ENCODE measurements around the gene AKAP8L.

AKAP8L gene

GRCh38 chr19:15437355-15438123 is 18.8 kb upstream of the AKAP8L start:
- Histone ChIP-seq H3K36me3 (ENCODE audit: insufficient read depth, low read length) (no peaks in the 10 kb centered on the region), H3K4me2 (ENCODE audit: low read length) (no peak overlapping the region), H3K27me3 (ENCODE audit: control insufficient read depth, insufficient read depth, low read length) (peaks cover 24% of the 10 kb centered on the region), H3K4me1 (ENCODE audit: control insufficient read depth, insufficient read depth, low read length) (no peaks in the 10 kb centered on the region), H3K9me3 (replicated peaks; ENCODE audit: low read length) (no peaks in the 10 kb centered on the region), H3K4me3 (ENCODE audit: low read length) (no peak overlapping the region), H3K9ac (ENCODE audit: low read depth, low read length) (no peak overlapping the region)

- Histone ChIP-seq H3K9me3 (replicated peaks; ENCODE audit: low read length) (no peaks in the 10 kb centered on the region), H3K4me1 (ENCODE audit: control insufficient read depth, insufficient read depth, low read length) (no peaks in the 10 kb centered on the region), H3K4me3 (ENCODE audit: low read length) (no peak overlapping the region), H3K27me3 (ENCODE audit: control insufficient read depth, insufficient read depth, low read length) (peaks cover 24% of the 10 kb centered on the region), H3K4me2 (ENCODE audit: low read length) (no peak overlapping the region), H3K9ac (ENCODE audit: low read depth, low read length) (no peak overlapping the region), H3K36me3 (ENCODE audit: insufficient read depth, low read length) (no peaks in the 10 kb centered on the region)
Observed at GRCh38 chr19:15436826-15437110, 18.0 kb upstream of the AKAP8L start.

- Histone ChIP-seq H3K4me2 (ENCODE audit: low read length) (no peak overlapping the region), H3K9me3 (replicated peaks; ENCODE audit: low read length) (no peaks in the 10 kb centered on the region), H3K9ac (ENCODE audit: low read depth, low read length) (no peak overlapping the region), H3K4me1 (ENCODE audit: control insufficient read depth, insufficient read depth, low read length) (peaks cover 5% of the 10 kb centered on the region), H3K27me3 (ENCODE audit: control insufficient read depth, insufficient read depth, low read length) (peaks cover 21% of the 10 kb centered on the region), H3K4me3 (ENCODE audit: low read length) (no peak overlapping the region), H3K36me3 (ENCODE audit: insufficient read depth, low read length) (no peaks in the 10 kb centered on the region)
Observed at GRCh38 chr19:15436012-15436825, 17.4 kb upstream of the AKAP8L start.

GRCh38 chr19:15433519-15434069 is 14.8 kb upstream of the AKAP8L start:
- Histone ChIP-seq H3K9me3 (replicated peaks; ENCODE audit: low read length) (no peaks in the 10 kb centered on the region), H3K27me3 (ENCODE audit: control insufficient read depth, insufficient read depth, low read length) (no peaks in the 10 kb centered on the region), H3K9ac (ENCODE audit: low read depth, low read length) (no peak overlapping the region), H3K36me3 (ENCODE audit: insufficient read depth, low read length) (peaks cover 8% of the 10 kb centered on the region), H3K4me1 (ENCODE audit: control insufficient read depth, insufficient read depth, low read length) (peaks cover 12% of the 10 kb centered on the region), H3K4me2 (ENCODE audit: low read length) (peak overlapping the region; percentile 98), H3K4me3 (ENCODE audit: low read length) (peak overlapping the region; percentile 96)

- Histone ChIP-seq H3K4me3 (ENCODE audit: low read length) (peak overlapping the region; percentile 96), H3K9me3 (replicated peaks; ENCODE audit: low read length) (no peaks in the 10 kb centered on the region), H3K4me2 (ENCODE audit: low read length) (peak overlapping the region; percentile 98), H3K36me3 (ENCODE audit: insufficient read depth, low read length) (peaks cover 12% of the 10 kb centered on the region), H3K9ac (ENCODE audit: low read depth, low read length) (peak overlapping the region; percentile 90), H3K27me3 (ENCODE audit: control insufficient read depth, insufficient read depth, low read length) (no peaks in the 10 kb centered on the region), H3K4me1 (ENCODE audit: control insufficient read depth, insufficient read depth, low read length) (peaks cover 12% of the 10 kb centered on the region)
Observed at GRCh38 chr19:15432629-15433518, 14.1 kb upstream of the AKAP8L start.

GRCh38 chr19:15432018-15432494 is 13.3 kb upstream of the AKAP8L start:
- Histone ChIP-seq H3K4me2 (ENCODE audit: low read length) (peak overlapping the region; percentile 95), H3K36me3 (ENCODE audit: insufficient read depth, low read length) (peaks cover 20% of the 10 kb centered on the region), H3K4me1 (ENCODE audit: control insufficient read depth, insufficient read depth, low read length) (peaks cover 12% of the 10 kb centered on the region), H3K4me3 (ENCODE audit: low read length) (peak overlapping the region; percentile 96), H3K27me3 (ENCODE audit: control insufficient read depth, insufficient read depth, low read length) (no peaks in the 10 kb centered on the region), H3K9ac (ENCODE audit: low read depth, low read length) (peak overlapping the region; percentile 99), H3K9me3 (replicated peaks; ENCODE audit: low read length) (no peaks in the 10 kb centered on the region)

- Histone ChIP-seq H3K4me3 (ENCODE audit: low read length) (peak overlapping the region; percentile 96), H3K36me3 (ENCODE audit: insufficient read depth, low read length) (peaks cover 25% of the 10 kb centered on the region), H3K9me3 (replicated peaks; ENCODE audit: low read length) (no peaks in the 10 kb centered on the region), H3K27me3 (ENCODE audit: control insufficient read depth, insufficient read depth, low read length) (no peaks in the 10 kb centered on the region), H3K4me1 (ENCODE audit: control insufficient read depth, insufficient read depth, low read length) (peaks cover 12% of the 10 kb centered on the region), H3K9ac (ENCODE audit: low read depth, low read length) (peak overlapping the region; percentile 99), H3K4me2 (ENCODE audit: low read length) (peak overlapping the region; percentile 95)
Observed at GRCh38 chr19:15431396-15432017, 12.7 kb upstream of the AKAP8L start.

- peaks cover 30% of the 10 kb centered on the region for H3K36me3 ChIP-seq (ENCODE audit: insufficient read depth, low read length)
- peak overlapping the region; percentile 95 for H3K4me2 ChIP-seq (ENCODE audit: low read length)
- H3K9me3 ChIP-seq (replicated peaks; ENCODE audit: low read length): no peaks in the 10 kb centered on the region
- no peaks in the 10 kb centered on the region for H3K27me3 ChIP-seq (ENCODE audit: control insufficient read depth, insufficient read depth, low read length)
- peaks cover 12% of the 10 kb centered on the region for H3K4me1 ChIP-seq (ENCODE audit: control insufficient read depth, insufficient read depth, low read length)
- peak overlapping the region; percentile 96 for H3K4me3 ChIP-seq (ENCODE audit: low read length)
- peak overlapping the region; percentile 99 for H3K9ac ChIP-seq (ENCODE audit: low read depth, low read length)
Observed at GRCh38 chr19:15430526-15431120, 11.8 kb upstream of the AKAP8L start.

GRCh38 chr19:15429825-15430467 is 11.2 kb upstream of the AKAP8L start:
- Histone ChIP-seq H3K4me1 (ENCODE audit: control insufficient read depth, insufficient read depth, low read length) (peaks cover 12% of the 10 kb centered on the region), H3K4me3 (ENCODE audit: low read length) (no peak overlapping the region), H3K9me3 (replicated peaks; ENCODE audit: low read length) (no peaks in the 10 kb centered on the region), H3K36me3 (ENCODE audit: insufficient read depth, low read length) (peaks cover 36% of the 10 kb centered on the region), H3K9ac (ENCODE audit: low read depth, low read length) (no peak overlapping the region), H3K4me2 (ENCODE audit: low read length) (peak overlapping the region; percentile 95), H3K27me3 (ENCODE audit: control insufficient read depth, insufficient read depth, low read length) (no peaks in the 10 kb centered on the region)

All from skeletal muscle satellite cell (primary cell).